HG03571 (cell line): ENCODE results near the gene PAX5.
A peak's percentile ranks its signal among the peaks of the same experiment; 100 is the strongest.
"Not testable (repeated sequence)": the region's sequence is repeated elsewhere in the genome, so short reads cannot be mapped to it uniquely, and the experiment has no call there.

Experiments used
- ATAC-seq: cut with Tn5 transposase; IDR thresholded peaks from one replicate; pipeline ENCODE4 v1.9.1; 2021; ENCODE audit not compliant: unreplicated experiment

PAX5 gene

DNA sequence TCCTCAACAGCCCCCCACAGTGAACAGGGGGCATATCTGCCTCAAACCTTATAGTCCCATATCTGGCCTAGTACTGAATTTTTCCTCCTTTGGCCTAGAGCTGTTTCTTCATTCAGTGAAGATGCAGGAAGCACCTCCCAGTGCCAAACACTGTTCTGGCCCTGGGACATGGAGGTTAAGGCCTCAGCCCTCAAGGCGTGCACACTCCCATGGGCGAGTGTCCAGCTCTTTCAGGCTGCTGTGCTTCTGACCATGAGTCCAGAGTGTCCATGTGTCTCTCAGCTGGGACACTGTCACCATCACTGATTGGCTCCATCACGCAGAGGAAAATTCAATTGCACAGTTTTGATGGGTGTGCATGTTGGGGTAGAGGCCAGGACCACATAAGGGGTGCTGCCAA is 151.5 kb downstream of the PAX5 start:
- ATAC-seq: no peak

DNA sequence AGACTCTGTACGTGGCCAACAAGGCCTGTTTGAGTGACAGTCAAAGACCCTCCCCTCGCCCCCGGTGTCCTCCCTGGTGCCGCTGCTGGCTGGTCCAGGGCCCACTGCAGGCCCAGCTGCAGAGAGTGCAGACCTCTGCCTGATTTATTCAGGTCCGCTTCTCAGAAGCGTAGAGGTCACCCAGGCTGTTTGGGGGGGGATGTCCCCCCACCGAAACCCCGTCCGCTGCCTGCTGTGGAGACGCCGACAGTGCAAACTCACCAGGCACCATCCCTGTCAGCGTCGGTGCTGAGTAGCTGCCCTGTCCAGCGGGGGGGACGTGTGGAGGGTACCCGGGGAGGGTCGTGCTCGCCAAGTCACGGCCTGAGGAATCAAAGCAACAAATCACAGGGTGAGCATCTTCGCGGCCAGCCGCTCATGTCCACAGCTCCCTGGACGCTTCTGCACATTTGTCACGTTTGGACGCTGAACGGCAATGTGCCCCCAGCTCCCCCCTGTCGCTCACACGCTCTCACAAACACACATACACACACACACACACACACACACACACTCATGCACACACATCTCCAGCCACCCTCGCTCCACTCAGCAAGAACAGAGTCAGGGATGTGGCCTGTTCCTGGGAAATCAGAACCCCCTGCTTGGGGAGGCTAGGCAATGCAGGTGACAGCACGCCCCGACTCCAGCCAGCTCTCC is 152.2 kb downstream of the PAX5 start:
- ATAC-seq: no peak

DNA sequence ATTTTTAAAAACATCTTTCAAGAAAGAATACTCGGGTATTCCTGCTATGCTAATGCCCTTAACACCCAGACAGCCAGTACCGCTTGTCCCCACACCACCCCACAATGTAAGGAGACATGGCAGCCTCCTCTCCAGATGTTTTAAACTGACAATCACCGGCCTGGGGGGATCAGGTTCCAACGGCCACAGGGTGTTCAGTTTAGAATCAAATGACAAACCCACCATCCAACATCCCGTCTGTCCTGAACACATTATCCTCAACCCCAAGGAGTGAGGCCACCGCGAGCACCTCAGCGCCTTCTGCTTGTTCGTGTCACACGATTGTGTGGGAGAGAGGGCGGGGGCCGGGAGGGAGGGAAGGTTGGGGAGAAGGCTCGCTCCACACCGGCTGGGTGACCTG is 152.8 kb downstream of the PAX5 start:
- no peak for ATAC-seq

DNA sequence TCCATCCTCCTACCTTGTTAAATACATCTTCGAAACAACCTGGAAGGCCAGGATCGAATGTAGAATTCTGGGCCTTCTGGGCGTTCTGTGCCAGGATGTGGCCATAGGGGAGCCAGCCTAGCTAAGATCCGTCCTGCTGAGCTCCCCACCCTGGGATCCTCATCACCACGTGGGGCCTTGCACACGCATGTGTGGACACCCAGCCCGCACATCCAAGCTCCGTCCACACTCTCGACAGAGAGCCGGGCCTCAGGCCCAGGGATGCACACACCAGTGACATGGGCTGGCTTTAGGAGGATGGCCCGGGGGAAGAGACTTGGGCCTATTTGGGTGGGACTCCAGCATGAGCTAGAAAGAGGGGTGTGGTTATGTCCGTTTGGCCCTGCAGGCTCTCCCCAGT is 154.0 kb downstream of the PAX5 start:
- no peak for ATAC-seq

DNA sequence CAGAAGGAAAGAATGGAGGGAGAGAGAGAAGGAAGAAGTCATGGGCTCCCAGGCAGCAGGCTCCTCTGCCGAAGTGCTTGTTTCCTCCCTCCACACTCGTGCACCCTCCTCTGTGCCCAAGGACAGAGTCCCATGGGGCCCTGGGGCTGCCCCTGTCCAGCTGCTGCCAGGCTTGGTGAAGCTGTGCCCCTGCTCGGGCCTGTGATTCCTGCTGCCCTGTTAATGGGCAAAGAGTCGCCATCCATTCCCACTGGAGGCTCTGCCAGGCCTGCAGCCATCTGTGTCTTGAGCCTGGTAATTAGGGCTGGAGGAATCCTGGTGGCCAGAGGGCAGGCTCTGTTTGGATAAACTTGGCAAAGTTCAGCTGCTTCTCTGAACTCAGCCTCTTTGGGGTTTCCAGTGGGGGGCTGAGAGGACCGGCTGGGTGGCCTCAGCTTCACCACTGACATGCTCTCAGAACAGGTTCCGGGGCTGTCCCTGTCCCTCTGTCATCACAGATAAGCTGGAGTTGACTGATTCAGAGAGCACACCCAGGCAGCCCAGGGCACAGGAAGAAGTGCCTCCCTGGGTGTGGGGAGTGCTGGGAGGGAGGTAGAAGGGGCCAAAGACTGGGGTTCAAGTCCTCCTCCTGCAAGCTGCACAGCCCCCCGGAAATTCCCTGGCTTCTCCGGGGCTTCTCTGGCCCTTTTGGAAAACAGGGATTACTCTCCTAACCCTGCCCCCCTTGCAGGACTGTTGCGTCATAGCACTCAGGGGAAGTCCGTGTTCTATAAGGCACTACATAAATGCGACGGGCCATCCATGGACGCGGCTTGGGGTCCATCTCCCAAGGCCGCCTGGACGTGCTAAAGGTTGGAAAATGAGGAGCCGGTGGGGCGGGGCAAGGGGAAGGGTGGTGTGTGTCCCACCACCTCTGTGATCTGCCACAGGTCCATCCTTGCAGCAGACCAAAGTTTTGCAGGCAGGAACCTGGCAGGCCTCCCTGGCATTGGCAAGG is 154.8 kb downstream of the PAX5 start:
- ATAC-seq: peak; percentile 60

DNA sequence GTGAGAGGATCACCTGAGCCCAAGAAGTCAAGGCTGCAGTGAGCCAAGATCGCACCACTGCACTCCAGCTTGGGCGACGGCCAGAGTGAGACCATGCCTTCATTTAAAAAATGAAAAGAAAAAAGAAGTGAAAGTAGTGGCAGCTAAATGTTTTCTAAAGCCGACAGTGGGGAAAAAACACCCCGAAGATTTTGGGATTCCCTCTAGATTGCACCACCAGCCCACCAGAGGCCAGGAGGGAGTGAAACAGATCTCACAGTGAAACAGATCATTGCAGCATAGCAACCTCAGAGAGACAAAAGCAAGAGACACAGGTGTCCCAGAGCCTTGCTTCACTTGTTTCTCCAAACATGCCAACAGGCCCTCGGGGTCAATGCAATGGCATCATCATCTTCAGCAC is 156.8 kb downstream of the PAX5 start:
- no peak for ATAC-seq

DNA sequence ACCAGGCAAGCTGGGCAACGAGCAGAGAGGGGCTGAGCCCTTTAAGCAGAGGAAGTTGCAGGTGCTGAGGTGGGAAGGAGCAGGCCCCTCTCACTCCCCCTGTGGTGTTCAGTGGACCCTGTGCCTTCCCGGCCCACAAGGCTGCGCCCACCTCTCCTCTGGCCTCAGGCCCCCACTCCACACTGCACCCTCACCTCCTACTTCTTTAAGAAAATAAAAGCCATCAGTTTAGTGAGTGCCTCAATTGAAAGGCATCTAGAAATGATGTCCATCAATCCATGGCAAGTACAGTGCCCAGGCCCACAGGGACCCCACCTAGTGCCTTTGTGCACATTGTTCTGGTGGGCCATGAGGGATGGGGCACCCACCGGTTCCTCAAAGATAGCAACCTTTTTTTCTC is 158.0 kb downstream of the PAX5 start:
- ATAC-seq: no peak

DNA sequence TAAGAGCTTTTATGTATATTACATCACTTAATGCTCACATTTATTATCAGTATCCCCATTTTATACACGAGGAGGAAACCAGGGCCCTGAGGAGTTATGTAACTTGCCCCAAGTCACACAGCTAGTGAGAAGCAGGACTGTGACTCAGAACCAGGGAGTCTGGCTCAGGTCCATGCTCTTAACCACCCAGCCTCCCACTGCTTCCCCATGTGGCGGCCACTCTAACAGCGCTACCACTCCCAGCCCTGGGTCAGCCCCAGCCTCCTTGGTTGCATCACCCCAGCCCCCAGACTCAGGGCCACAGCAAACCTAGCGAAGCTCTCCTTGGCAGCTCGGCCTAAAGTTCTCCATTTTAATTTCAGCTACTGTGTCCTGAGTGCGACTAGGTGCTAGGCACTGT is 159.1 kb downstream of the PAX5 start:
- ATAC-seq: no peak

DNA sequence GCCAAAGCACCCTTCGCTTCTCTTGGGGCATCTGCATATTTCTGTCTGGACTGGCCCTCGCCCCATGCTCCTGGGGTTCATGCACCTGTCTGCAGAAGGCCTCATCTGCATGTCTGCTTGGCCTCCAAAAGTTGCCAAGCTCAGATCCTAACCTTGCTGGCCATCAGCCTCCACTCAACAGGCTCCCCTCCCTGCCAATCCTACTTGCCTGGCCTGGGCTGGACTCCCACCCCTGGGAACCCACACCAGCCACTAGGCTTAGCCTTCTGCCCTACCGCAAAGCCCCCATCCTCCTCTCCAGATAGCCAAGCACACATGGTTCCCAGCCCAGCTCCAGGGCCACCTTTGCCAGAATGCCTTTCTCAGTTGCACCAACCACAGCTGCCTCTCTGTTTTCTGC is 159.8 kb downstream of the PAX5 start:
- ATAC-seq: no peak

DNA sequence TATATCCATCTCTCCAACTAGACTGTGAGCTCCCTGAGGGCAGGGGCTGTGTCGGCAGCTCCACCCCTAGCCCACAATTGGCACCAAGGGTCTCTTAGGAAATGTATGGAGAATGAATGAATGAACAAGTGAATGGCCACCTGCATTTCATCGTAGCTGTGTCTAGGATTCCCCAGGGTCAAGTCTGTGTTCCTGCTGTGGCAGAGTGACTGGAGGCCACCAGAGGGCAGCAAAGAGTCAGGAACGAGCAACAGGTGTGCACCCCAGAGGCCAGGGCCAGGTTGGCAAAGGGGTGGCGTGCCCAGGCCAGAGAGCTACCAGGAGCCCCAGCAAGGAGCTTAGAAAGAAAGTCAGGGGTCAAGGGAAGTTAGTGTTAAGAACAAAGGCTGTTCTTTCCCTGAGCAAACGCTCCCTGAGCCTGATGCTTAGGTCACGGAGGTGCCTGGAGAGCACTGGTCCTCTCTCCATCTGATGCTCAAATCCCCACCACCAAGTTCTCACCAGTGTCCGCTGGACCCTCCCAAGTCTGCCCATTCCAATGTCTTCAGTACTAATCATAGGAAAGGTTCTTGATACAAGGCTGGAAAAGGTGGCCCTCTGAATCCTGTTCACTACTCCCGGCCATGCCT is 160.7 kb downstream of the PAX5 start:
- no peak for ATAC-seq

DNA sequence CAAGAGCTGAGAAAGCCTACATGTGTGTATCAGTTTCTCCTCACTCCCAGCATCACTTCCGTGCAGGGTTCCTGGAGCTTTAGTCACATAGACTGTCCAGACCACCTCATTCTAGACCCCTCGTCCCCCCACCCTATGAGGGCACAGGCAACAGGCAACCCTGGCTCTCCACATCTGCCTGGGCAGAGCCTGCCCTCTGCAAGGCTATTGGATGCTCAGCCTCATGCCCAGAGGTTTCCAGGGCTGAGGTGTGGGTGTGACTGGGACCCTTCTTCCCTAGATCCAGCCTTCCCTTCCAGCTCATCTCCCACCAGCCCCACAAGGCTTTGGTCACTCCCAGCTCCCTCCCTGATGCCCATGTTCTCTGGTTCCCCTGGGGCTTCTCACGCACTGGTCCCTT is 161.4 kb downstream of the PAX5 start:
- ATAC-seq: no peak

DNA sequence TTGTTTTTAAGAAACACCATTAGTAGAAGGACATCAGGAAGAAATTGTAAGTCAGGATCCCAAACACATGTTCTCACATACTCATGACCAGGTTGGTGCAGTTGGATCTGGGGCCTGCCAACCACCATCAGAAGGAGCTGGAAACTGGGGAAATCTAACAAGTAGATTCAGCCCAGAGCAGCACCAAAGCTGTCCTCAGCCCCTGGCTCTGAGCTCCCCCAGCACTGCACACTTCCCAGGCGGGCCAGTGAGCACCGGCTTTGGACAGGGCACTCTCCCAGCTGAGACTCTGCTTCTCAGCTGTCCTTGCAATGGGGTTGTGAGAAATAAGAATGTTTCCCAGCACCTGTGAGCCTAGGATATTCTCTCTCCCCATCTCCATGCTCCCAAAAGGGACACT is 162.5 kb downstream of the PAX5 start:
- ATAC-seq: no peak

DNA sequence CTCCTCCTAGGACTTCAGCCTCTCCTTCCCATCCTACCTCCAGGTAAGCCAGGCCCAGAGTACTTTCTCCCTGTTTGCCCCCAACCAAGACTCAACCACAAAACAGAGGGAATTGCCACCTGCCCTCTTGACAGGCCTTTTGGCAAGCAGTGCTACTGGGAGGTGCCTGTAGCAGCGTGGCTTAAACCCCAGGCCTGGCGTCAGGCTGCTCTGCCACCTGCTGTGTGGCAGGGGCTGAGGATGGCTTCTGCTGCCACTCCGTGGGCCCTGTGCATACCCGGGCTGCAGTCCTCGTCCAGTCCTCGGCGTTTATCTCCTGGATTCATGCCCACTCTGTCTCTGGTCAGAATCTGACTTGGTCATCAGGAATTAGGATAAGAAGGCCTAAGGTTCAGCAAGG is 163.1 kb downstream of the PAX5 start:
- no peak for ATAC-seq

DNA sequence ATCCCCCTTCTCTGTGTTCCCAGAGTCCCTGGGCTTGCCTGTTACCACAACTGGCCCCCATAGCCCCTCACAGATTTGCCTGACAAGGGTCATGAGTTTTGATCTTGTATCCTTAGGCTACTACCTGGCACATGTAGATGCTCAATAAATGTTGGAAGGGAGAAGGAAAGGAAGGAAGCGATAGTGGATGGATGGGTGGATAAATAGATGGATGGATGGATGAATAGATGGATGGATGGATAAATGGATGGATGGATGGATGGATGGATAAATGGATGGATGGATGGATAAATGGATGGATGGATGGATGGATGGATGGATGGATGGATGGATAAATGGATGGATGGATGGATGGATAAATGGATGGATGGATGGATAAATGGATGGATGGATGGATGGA is 164.5 kb downstream of the PAX5 start:
- ATAC-seq: not testable (repeated sequence)

DNA sequence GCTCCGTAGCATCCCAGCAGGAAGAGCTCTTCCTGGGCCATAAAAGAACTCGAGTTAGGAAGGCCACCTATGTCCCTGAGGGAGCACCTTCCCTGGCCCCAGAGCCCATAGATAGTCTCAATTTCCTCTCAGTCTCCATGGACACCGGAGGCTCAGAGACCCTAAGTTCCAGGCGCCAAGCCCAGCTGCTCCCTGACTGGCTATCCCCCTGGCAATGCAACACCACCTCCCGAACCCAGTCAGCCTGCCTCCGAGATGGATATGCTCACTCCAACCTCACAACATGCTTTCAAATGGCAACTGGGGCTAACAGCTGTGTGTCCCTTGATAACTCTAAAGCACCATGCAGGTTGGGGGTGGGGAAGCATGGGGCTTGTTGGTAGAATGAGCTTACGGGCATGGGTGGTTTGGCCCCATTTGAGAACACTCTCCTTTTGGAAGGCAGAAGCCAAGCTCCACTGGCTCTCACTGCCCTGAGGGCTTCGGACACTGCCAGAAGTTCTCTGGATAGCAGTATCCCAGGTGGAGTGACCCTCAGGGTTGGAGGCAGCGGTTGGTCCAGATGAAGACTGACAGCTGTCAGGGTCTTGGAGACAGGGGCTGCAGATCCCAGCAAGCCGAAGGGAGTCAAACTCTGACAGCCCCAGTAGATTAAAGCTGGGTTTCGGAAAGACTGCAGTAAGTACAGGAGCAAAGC is 165.3 kb downstream of the PAX5 start:
- no peak for ATAC-seq

DNA sequence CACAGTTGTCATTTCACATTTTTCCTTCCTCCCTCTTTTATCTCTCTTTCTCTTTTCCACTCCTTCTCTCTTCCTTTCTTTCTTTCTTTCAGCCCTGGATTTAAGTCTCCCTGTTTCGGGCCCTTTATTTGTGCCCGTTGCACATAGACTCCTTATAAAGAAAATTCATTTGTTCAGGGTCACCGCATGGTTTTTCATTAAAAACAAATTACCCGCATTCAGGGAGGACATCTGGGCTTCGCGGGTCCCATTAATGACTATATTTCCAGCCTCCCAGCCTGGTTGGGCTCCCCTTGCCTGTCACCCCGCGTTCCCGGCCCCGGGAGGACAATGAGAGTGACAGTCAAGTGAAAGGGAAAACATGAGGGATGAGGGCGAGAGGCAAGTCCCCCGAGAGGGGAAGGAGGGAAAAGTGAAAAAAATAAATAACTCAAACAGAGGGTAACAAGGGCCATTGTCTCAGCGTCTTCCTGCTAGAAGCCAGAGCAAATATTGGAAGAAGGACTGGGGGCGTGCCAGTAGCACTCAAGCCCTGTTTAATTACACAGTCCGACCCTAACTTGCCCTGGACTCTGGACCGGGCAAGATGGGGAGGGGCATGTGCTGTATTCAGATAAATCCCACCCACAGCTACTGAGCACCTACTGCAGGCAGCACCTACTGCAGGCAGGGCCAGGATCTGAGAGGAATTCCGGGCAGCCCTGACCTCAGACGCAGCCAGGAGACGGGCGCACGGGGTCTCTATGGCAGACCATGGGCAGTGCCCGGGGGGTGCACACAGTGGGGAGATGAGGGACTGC is 166.2 kb downstream of the PAX5 start:
- ATAC-seq: no peak

DNA sequence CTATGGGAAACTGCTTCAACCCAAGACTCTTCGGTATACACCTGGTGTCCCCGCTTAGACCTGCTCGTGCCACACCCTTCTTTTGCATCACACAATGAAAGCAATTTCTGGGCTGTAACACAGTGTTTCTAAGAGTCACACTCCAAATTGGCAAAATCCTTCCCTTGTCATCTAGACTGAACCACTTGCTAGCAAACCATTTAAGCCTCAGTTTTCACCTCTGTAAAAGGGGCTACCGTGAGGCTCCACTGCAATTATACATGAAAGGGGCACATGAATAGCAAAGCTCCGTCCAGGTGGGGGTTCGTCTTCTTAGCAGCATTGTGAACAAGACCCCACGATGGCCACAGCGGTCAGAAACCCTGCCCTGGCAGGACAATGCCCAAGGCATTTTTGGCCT is 166.8 kb downstream of the PAX5 start:
- no peak for ATAC-seq

DNA sequence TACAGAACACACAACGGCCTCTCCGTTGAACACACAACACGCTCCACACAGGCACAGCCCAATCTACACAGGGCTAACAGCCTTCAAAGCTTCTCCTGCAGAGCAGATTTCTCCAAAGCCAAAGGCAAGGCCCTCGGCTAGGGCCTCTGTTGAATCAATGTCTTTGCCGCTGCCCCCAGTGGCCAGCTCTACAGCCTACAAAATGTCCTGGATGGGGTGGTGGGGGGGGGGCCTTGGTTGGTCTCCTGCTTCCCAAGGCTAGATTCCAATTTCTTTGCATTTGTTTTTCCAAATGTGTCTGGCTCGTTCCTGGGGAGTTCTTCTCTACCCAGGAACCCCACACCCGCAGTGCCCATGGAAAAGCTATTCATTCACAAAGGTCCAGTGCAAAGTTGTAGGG is 167.2 kb downstream of the PAX5 start:
- no peak for ATAC-seq

DNA sequence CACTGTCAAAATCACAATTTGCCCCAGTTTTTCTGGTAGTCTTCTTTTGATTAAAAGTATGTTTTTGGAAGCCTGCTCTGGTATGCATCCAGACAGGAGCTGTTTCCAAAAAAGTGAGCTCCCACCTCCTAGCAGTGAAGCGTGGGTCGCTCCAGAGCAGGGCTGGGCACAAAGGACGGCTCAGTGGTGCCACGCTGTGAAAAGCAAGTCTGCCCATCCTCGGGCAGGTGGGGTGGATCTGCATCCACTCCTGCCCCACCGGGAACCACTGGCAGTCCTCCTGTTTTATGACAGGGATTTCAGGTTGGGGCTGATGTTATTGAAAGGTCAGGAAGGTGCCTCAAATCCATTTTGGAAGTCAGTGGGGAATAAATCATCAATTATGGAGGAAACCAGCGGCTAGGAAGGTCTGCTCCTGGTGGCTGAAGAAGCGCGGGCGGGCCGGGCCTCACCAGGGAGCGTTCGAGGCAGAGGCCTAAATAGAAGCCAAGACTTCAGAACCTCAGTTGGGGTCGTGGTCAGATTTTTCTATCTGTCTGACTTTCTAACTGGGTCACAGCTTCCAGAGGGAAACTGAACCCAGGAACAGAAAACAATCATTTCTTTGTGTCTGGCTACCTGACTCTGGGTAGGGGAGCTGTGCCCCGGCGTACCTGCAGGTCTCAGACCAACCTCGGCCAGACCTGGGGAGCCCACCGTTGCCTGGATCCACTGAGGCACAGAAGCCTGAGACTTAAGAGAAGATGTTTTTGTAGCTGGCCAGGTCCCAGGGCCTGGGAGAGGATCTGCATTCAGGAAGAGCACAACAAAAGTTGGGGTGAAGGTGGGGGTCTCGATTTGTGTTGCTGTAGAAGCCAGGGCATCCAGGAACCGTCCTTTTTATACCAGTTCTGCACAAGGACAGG is 168.1 kb downstream of the PAX5 start:
- no peak for ATAC-seq
